Left lung (tissue), 10 donors: ENCODE data around the gene LRRC28. TPM values are rescaled to one million over a fixed set of nuclear protein-coding genes. Genes with fewer than 3 reads are reported as not detected.

Experiments
- ATAC-seq: fragments of 200-7000 bp; cut with Tn5 transposase; one replicate; pipeline ENCODE4 v1.9.1; 2020; ENCODE audit warnings: moderate library complexity
- DNase-seq, 4 donors: peaks; one replicate each; pipeline ENCODE4 v3.0.0-alpha.2; 2013 to 2020
- H3K27ac ChIP-seq, 2 donors: fragments of 200-600 bp; sonication (generic) in 1 of 2; one replicate each; pipeline versions ENCODE4 v1.5.0 to v1.8.0; 2020 to 2021
- H3K27me3 ChIP-seq, 2 donors: fragments of 200-600 bp; sonication (generic) in 1 of 2; one replicate each; pipeline versions ENCODE4 v1.5.0 to v1.8.0; 2020 to 2021
- H3K36me3 ChIP-seq, 2 donors: fragments of 200-600 bp; sonication (generic) in 1 of 2; one replicate each; pipeline versions ENCODE4 v1.5.0 to v1.8.0; 2020 to 2021
- H3K4me1 ChIP-seq, 2 donors: fragments of 200-600 bp; one replicate each; pipeline ENCODE4 v1.8.0; 2021
- H3K4me3 ChIP-seq, 2 donors: fragments of 200-600 bp; sonication (generic) in 1 of 2; one replicate each; pipeline versions ENCODE4 v1.5.0 to v1.8.0; 2020 to 2021; ENCODE audit warnings: mild to moderate bottlenecking in 1 of 2
- H3K9me3 ChIP-seq, 2 donors: fragments of 200-600 bp; sonication (generic) in 1 of 2; one replicate each; pipeline versions ENCODE4 v1.5.0 to v1.8.0; 2020 to 2021
- CTCF ChIP-seq, 2 donors: fragments of 200-600 bp; sonication (generic) in 1 of 2; IDR thresholded peaks; one replicate each; pipeline versions ENCODE4 v1.5.0 to v1.8.0; 2021; ENCODE audit warnings: antibody characterized with exemption in 2 of 2
- intact Hi-C, 2 donors: fragments of 100-400 bp; cut with DNase I; formaldehyde crosslinking; loops; one replicate each; pipeline versions ENCODE4 v1.11.2 to v1.14.2; 2022
- polyA plus RNA-seq, 6 donors: library from polyadenylated mRNA; unstranded; fragments of 120-200 nt; gene quantifications; one replicate each; pipeline ENCODE4 v1.2.1, GENCODE V29; 2013; ENCODE audit not compliant: insufficient read length in 6 of 6
- total RNA-seq, 2 donors: library from RNA; stranded (reverse); fragmentation: NEBNext Ultra II Directional; extraction: Animal tissue kit (Norgen Biotek cat#: 25700); gene quantifications; one replicate each; pipeline ENCODE4 v1.2.1, GENCODE V29; 2021
- donor health status: DM: no; HTN: yes; CAD: no.
- donor health status: DM: no; HTN: no; CAD: no.

The LRRC28 gene
- total and polyA plus RNA-seq, 8 donors = 14.9 to 29.7 (median 25.0) TPM

GRCh38 chr15:99238849-99239248 is 12.4 kb upstream of the LRRC28 start:
- Histone ChIP-seq H3K36me3 (peaks cover 0 to 9% of the 10 kb centered on the region in 2 donors), H3K27me3 (no peaks in the 10 kb centered on the region), H3K9me3 (no peaks in the 10 kb centered on the region), H3K4me3 (no peak overlapping the region), H3K4me1 (no peaks in the 10 kb centered on the region), H3K27ac (no peak overlapping the region)
- intact Hi-C loops = no loop called here
- ATAC-seq (no peak), DNase-seq (no peak)
- TF ChIP-seq CTCF (IDR thresholded peaks at IDR 0.05) = no peak

GRCh38 chr15:99239545-99240198 is 11.6 kb upstream of the LRRC28 start:
- no peak overlapping the region for H3K4me3 ChIP-seq
- H3K27ac ChIP-seq = no peak overlapping the region
- no peak for TF ChIP-seq CTCF (IDR thresholded peaks at IDR 0.05)
- H3K9me3 ChIP-seq = no peaks in the 10 kb centered on the region
- H3K4me1 ChIP-seq = no peaks in the 10 kb centered on the region
- H3K36me3 ChIP-seq = peaks cover 0 to 9% of the 10 kb centered on the region in 2 donors
- H3K27me3 ChIP-seq = no peaks in the 10 kb centered on the region
- no peak for ATAC-seq
- intact Hi-C loops = no loop called here
- no peak for DNase-seq

- H3K27me3 ChIP-seq = no peaks in the 10 kb centered on the region
- intact Hi-C loops = no loop called here
- no peak for TF ChIP-seq CTCF (IDR thresholded peaks at IDR 0.05)
- DNase-seq (no peak), ATAC-seq (no peak)
- H3K9me3 ChIP-seq = no peaks in the 10 kb centered on the region
- H3K4me1 ChIP-seq = peaks cover 0 to under 1% of the 10 kb centered on the region in 2 donors
- H3K27ac ChIP-seq = no peak overlapping the region
- H3K36me3 ChIP-seq = peaks cover 0 to 9% of the 10 kb centered on the region in 2 donors
- no peak overlapping the region for H3K4me3 ChIP-seq
Measured at GRCh38 chr15:99241752-99242151, 9.5 kb upstream of the LRRC28 start.

GRCh38 chr15:99244306-99244705 is 7.0 kb upstream of the LRRC28 start:
- H3K4me1 ChIP-seq = peaks cover 6 to 17% of the 10 kb centered on the region in 2 donors
- no peak for TF ChIP-seq CTCF (IDR thresholded peaks at IDR 0.05)
- no peak overlapping the region for H3K4me3 ChIP-seq
- intact Hi-C loops = no loop called here
- H3K27ac ChIP-seq = no peak overlapping the region
- no peaks in the 10 kb centered on the region for H3K9me3 ChIP-seq
- no peak for DNase-seq
- ATAC-seq = no peak
- no peaks in the 10 kb centered on the region for H3K27me3 ChIP-seq
- H3K36me3 ChIP-seq = peaks cover 0 to 9% of the 10 kb centered on the region in 2 donors

GRCh38 chr15:99247062-99247461 is 4.2 kb upstream of the LRRC28 start:
- ATAC-seq = no peak
- Histone ChIP-seq H3K27ac (no peak overlapping the region), H3K4me3 (no peak overlapping the region), H3K36me3 (no peaks in the 10 kb centered on the region), H3K4me1 (peaks cover 10 to 19% of the 10 kb centered on the region in 2 donors), H3K27me3 (no peaks in the 10 kb centered on the region), H3K9me3 (no peaks in the 10 kb centered on the region)
- DNase-seq = no peak
- no peak for TF ChIP-seq CTCF (IDR thresholded peaks at IDR 0.05)
- intact Hi-C loops = no loop called here
